Fibroblast of mammary gland (primary cell): Measurements from ENCODE around the gene RGCC.

Experiments used
- DNase-seq: peaks from one replicate; pipeline ENCODE4 v3.0.0-alpha.2; 2010; ENCODE audit warnings: low read depth
- H3K4me3 ChIP-seq: 2 replicates; pipeline ENCODE4 v1.5.1; 2011; ENCODE audit warnings: low read depth, mild to moderate bottlenecking, low read length, moderate library complexity; ENCODE audit not compliant: control insufficient read depth
- CTCF ChIP-seq: conservative IDR thresholded peaks from 2 replicates; pipeline ENCODE4 v1.5.1; 2011; ENCODE audit warnings: low read depth, low read length, inconsistent platforms; ENCODE audit not compliant: control insufficient read depth, insufficient read depth

Gene RGCC

GRCh38 chr13:41465241-41465847 is 8.0 kb downstream of the RGCC start:
- no peak for TF ChIP-seq CTCF
- no peak overlapping the region for H3K4me3 ChIP-seq
- peak; percentile 91 for DNase-seq

- H3K4me3 ChIP-seq, result no peak overlapping the region
- no peak for TF ChIP-seq CTCF
- no peak for DNase-seq
Observed at GRCh38 chr13:41465898-41466320, 8.6 kb downstream of the RGCC start.

- TF ChIP-seq CTCF, result no peak
- no peak overlapping the region for H3K4me3 ChIP-seq
- no peak for DNase-seq
Observed at GRCh38 chr13:41467425-41467945, 10.1 kb downstream of the RGCC start.

GRCh38 chr13:41468631-41469030 is 11.3 kb downstream of the RGCC start:
- no peak for DNase-seq
- H3K4me3 ChIP-seq, result no peak overlapping the region
- TF ChIP-seq CTCF, result no peak

GRCh38 chr13:41470196-41470595 is 12.8 kb downstream of the RGCC start:
- H3K4me3 ChIP-seq, result no peak overlapping the region
- no peak for DNase-seq
- TF ChIP-seq CTCF, result no peak

- no peak overlapping the region for H3K4me3 ChIP-seq
- no peak for DNase-seq
Observed at GRCh38 chr13:41471785-41472184, 14.4 kb downstream of the RGCC start.

More at GRCh38 chr13:41471785-41472184, 14.4 kb downstream of the RGCC start:
- no peak for TF ChIP-seq CTCF
